ENCODE measurements around the gene PRTG.

Gene PRTG

GRCh38 chr15:55721554-55722185 is 21.3 kb downstream of the PRTG start:
- no CpG with 5 or more reads among the region's 3 CpGs for WGBS (ENCODE audit: insufficient coverage, insufficient read length)
- no peak for DNase-seq (ENCODE audit: low read depth, low spot score)
- Histone ChIP-seq H3K36me3 (ENCODE audit: control insufficient read depth, insufficient read depth, low read length) (no peaks in the 10 kb centered on the region), H3K9me3 (ENCODE audit: control insufficient read depth, insufficient read depth, low read length) (no peaks in the 10 kb centered on the region), H3K27ac (ENCODE audit: low read length) (no peak overlapping the region), H3K4me1 (ENCODE audit: control insufficient read depth, insufficient read depth, low read length) (peaks cover 1% of the 10 kb centered on the region; the same call in 1 of the 2 replicates), H3K27me3 (ENCODE audit: control insufficient read depth, insufficient read depth, low read length) (peaks cover 2% of the 10 kb centered on the region; the same call in 1 of the 2 replicates), H3K4me3 (ENCODE audit: low read length) (no peak overlapping the region)

GRCh38 chr15:55715355-55716076 is 27.4 kb downstream of the PRTG start:
- no peak overlapping the region for H3K4me3 ChIP-seq (ENCODE audit: low read length)
- no CpG with 5 or more reads among the region's 6 CpGs for WGBS (ENCODE audit: insufficient coverage, insufficient read length)
- H3K4me1 ChIP-seq (ENCODE audit: control insufficient read depth, insufficient read depth, low read length), result no peaks in the 10 kb centered on the region
- no peaks in the 10 kb centered on the region for H3K36me3 ChIP-seq (ENCODE audit: control insufficient read depth, insufficient read depth, low read length)
- no peaks in the 10 kb centered on the region for H3K27me3 ChIP-seq (ENCODE audit: control insufficient read depth, insufficient read depth, low read length)
- DNase-seq (ENCODE audit: low read depth, low spot score), result no peak
- H3K9me3 ChIP-seq (ENCODE audit: control insufficient read depth, insufficient read depth, low read length), result no peaks in the 10 kb centered on the region
- H3K27ac ChIP-seq (ENCODE audit: low read length), result no peak overlapping the region

- Histone ChIP-seq H3K27me3 (ENCODE audit: control insufficient read depth, insufficient read depth, low read length) (no peaks in the 10 kb centered on the region), H3K36me3 (ENCODE audit: control insufficient read depth, insufficient read depth, low read length) (no peaks in the 10 kb centered on the region), H3K27ac (ENCODE audit: low read length) (no peak overlapping the region), H3K9me3 (ENCODE audit: control insufficient read depth, insufficient read depth, low read length) (no peaks in the 10 kb centered on the region), H3K4me3 (ENCODE audit: low read length) (no peak overlapping the region), H3K4me1 (ENCODE audit: control insufficient read depth, insufficient read depth, low read length) (no peaks in the 10 kb centered on the region)
- WGBS (ENCODE audit: insufficient coverage, insufficient read length), result no CpG with 5 or more reads among the region's 2 CpGs
- DNase-seq (ENCODE audit: low read depth, low spot score), result no peak
Measured at GRCh38 chr15:55714064-55714463, 28.9 kb downstream of the PRTG start.

GRCh38 chr15:55712363-55712762 is 30.6 kb downstream of the PRTG start:
- Histone ChIP-seq H3K27ac (ENCODE audit: low read length) (no peak overlapping the region), H3K27me3 (ENCODE audit: control insufficient read depth, insufficient read depth, low read length) (no peaks in the 10 kb centered on the region), H3K4me3 (ENCODE audit: low read length) (no peak overlapping the region), H3K36me3 (ENCODE audit: control insufficient read depth, insufficient read depth, low read length) (no peaks in the 10 kb centered on the region), H3K9me3 (ENCODE audit: control insufficient read depth, insufficient read depth, low read length) (no peaks in the 10 kb centered on the region), H3K4me1 (ENCODE audit: control insufficient read depth, insufficient read depth, low read length) (no peaks in the 10 kb centered on the region)
- no CpG with 5 or more reads among the region's 2 CpGs for WGBS (ENCODE audit: insufficient coverage, insufficient read length)
- no peak for DNase-seq (ENCODE audit: low read depth, low spot score)

GRCh38 chr15:55710286-55710685 is 32.7 kb downstream of the PRTG start:
- no peak overlapping the region for H3K27ac ChIP-seq (ENCODE audit: low read length)
- H3K27me3 ChIP-seq (ENCODE audit: control insufficient read depth, insufficient read depth, low read length), result no peaks in the 10 kb centered on the region
- no peaks in the 10 kb centered on the region for H3K36me3 ChIP-seq (ENCODE audit: control insufficient read depth, insufficient read depth, low read length)
- no peak for DNase-seq (ENCODE audit: low read depth, low spot score)
- H3K9me3 ChIP-seq (ENCODE audit: control insufficient read depth, insufficient read depth, low read length), result no peaks in the 10 kb centered on the region
- no peak overlapping the region for H3K4me3 ChIP-seq (ENCODE audit: low read length)
- no peaks in the 10 kb centered on the region for H3K4me1 ChIP-seq (ENCODE audit: control insufficient read depth, insufficient read depth, low read length)

- no peaks in the 10 kb centered on the region for H3K36me3 ChIP-seq (ENCODE audit: control insufficient read depth, insufficient read depth, low read length)
- H3K9me3 ChIP-seq (ENCODE audit: control insufficient read depth, insufficient read depth, low read length), result no peaks in the 10 kb centered on the region
- no peak overlapping the region for H3K4me3 ChIP-seq (ENCODE audit: low read length)
- DNase-seq (ENCODE audit: low read depth, low spot score), result no peak
- H3K4me1 ChIP-seq (ENCODE audit: control insufficient read depth, insufficient read depth, low read length), result no peaks in the 10 kb centered on the region
- no peak overlapping the region for H3K27ac ChIP-seq (ENCODE audit: low read length)
- no peaks in the 10 kb centered on the region for H3K27me3 ChIP-seq (ENCODE audit: control insufficient read depth, insufficient read depth, low read length)
- no CpG with 5 or more reads among the region's 2 CpGs for WGBS (ENCODE audit: insufficient coverage, insufficient read length)
Measured at GRCh38 chr15:55709458-55709857, 33.5 kb downstream of the PRTG start.

GRCh38 chr15:55708720-55709119 is 34.2 kb downstream of the PRTG start:
- Histone ChIP-seq H3K4me1 (ENCODE audit: control insufficient read depth, insufficient read depth, low read length) (no peaks in the 10 kb centered on the region), H3K27ac (ENCODE audit: low read length) (no peak overlapping the region), H3K27me3 (ENCODE audit: control insufficient read depth, insufficient read depth, low read length) (no peaks in the 10 kb centered on the region), H3K4me3 (ENCODE audit: low read length) (no peak overlapping the region), H3K9me3 (ENCODE audit: control insufficient read depth, insufficient read depth, low read length) (no peaks in the 10 kb centered on the region), H3K36me3 (ENCODE audit: control insufficient read depth, insufficient read depth, low read length) (no peaks in the 10 kb centered on the region)
- WGBS (ENCODE audit: insufficient coverage, insufficient read length), result no CpG with 5 or more reads among the region's 8 CpGs
- no peak for DNase-seq (ENCODE audit: low read depth, low spot score)

GRCh38 chr15:55707951-55708350 is 35.0 kb downstream of the PRTG start:
- Histone ChIP-seq H3K36me3 (ENCODE audit: control insufficient read depth, insufficient read depth, low read length) (no peaks in the 10 kb centered on the region), H3K9me3 (ENCODE audit: control insufficient read depth, insufficient read depth, low read length) (no peaks in the 10 kb centered on the region), H3K27ac (ENCODE audit: low read length) (no peak overlapping the region), H3K4me1 (ENCODE audit: control insufficient read depth, insufficient read depth, low read length) (no peaks in the 10 kb centered on the region), H3K4me3 (ENCODE audit: low read length) (no peak overlapping the region), H3K27me3 (ENCODE audit: control insufficient read depth, insufficient read depth, low read length) (no peaks in the 10 kb centered on the region)
- no CpG with 5 or more reads among the region's 4 CpGs for WGBS (ENCODE audit: insufficient coverage, insufficient read length)
- DNase-seq (ENCODE audit: low read depth, low spot score), result no peak

- no peaks in the 10 kb centered on the region for H3K27me3 ChIP-seq (ENCODE audit: control insufficient read depth, insufficient read depth, low read length)
- H3K9me3 ChIP-seq (ENCODE audit: control insufficient read depth, insufficient read depth, low read length), result no peaks in the 10 kb centered on the region
- H3K4me1 ChIP-seq (ENCODE audit: control insufficient read depth, insufficient read depth, low read length), result no peaks in the 10 kb centered on the region
- no peaks in the 10 kb centered on the region for H3K36me3 ChIP-seq (ENCODE audit: control insufficient read depth, insufficient read depth, low read length)
- no peak for DNase-seq (ENCODE audit: low read depth, low spot score)
- no peak overlapping the region for H3K4me3 ChIP-seq (ENCODE audit: low read length)
- WGBS (ENCODE audit: insufficient coverage, insufficient read length), result no CpG with 5 or more reads among the region's 3 CpGs
- H3K27ac ChIP-seq (ENCODE audit: low read length), result no peak overlapping the region
Measured at GRCh38 chr15:55707518-55707917, 35.4 kb downstream of the PRTG start.

- H3K36me3 ChIP-seq (ENCODE audit: control insufficient read depth, insufficient read depth, low read length), result no peaks in the 10 kb centered on the region
- WGBS (ENCODE audit: insufficient coverage, insufficient read length), result no CpG with 5 or more reads among the region's 2 CpGs
- H3K4me1 ChIP-seq (ENCODE audit: control insufficient read depth, insufficient read depth, low read length), result no peaks in the 10 kb centered on the region
- DNase-seq (ENCODE audit: low read depth, low spot score), result no peak
- no peak overlapping the region for H3K4me3 ChIP-seq (ENCODE audit: low read length)
- no peaks in the 10 kb centered on the region for H3K27me3 ChIP-seq (ENCODE audit: control insufficient read depth, insufficient read depth, low read length)
- H3K9me3 ChIP-seq (ENCODE audit: control insufficient read depth, insufficient read depth, low read length), result no peaks in the 10 kb centered on the region
- no peak overlapping the region for H3K27ac ChIP-seq (ENCODE audit: low read length)
Measured at GRCh38 chr15:55703873-55704301, 39.1 kb downstream of the PRTG start.

GRCh38 chr15:55700876-55701275 is 42.1 kb downstream of the PRTG start:
- 0 out of 2 replicates have a peak, but pooled peaks cover under 1% of the 10 kb centered on the region for H3K4me1 ChIP-seq (ENCODE audit: control insufficient read depth, insufficient read depth, low read length)
- no peak overlapping the region for H3K27ac ChIP-seq (ENCODE audit: low read length)
- H3K4me3 ChIP-seq (ENCODE audit: low read length), result no peak overlapping the region
- no peaks in the 10 kb centered on the region for H3K27me3 ChIP-seq (ENCODE audit: control insufficient read depth, insufficient read depth, low read length)
- no peak for DNase-seq (ENCODE audit: low read depth, low spot score)
- no peaks in the 10 kb centered on the region for H3K9me3 ChIP-seq (ENCODE audit: control insufficient read depth, insufficient read depth, low read length)
- no CpG with 5 or more reads among the region's 6 CpGs for WGBS (ENCODE audit: insufficient coverage, insufficient read length)
- H3K36me3 ChIP-seq (ENCODE audit: control insufficient read depth, insufficient read depth, low read length), result no peaks in the 10 kb centered on the region
